GM18507 (cell line): ENCODE measurements around the gene CHRNA10.

Experiments
- DNase-seq: peaks from one replicate; pipeline ENCODE4 v3.0.0; 2011; ENCODE audit warnings: low read depth; ENCODE audit not compliant: insufficient read length; ENCODE audit errors: extremely low spot score
- FAIRE-seq: peaks from 2 replicates; lab custom pipeline; 2011; peaks lifted over from hg19 to GRCh38; lab: Jason Lieb, UNC

The CHRNA10 gene

GRCh38 chr11:3638513-3638912 lies 32.7 kb downstream of the CHRNA10 start:
- no peak for FAIRE-seq

DNA sequence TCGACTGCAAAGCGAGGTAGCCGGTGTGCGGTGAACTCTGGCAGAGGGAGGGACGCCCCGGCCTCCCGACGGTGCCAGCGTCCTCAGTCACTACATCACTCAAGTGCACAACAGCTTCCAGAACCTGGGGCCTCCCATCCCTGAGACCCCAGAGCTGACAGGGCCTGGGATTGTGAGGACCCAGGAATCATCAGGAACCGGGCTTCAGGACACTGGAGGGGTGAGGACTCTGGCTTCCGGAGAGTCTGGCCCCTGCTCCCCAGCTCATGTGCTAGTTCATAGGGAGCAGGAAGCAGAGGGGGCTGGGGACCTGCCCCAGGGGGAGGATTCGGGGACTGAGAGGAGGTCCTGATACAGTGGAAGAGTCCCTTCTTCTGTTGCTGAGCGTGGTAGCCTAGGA lies 34.0 kb downstream of the CHRNA10 start:
- FAIRE-seq (no peak), DNase-seq (no peak)

More at GRCh38 chr11:3638513-3638912, 32.7 kb downstream of the CHRNA10 start:
- no peak for DNase-seq

GRCh38 chr11:3635641-3636375 lies 35.4 kb downstream of the CHRNA10 start:
- FAIRE-seq = no peak
- DNase-seq = no peak

DNA sequence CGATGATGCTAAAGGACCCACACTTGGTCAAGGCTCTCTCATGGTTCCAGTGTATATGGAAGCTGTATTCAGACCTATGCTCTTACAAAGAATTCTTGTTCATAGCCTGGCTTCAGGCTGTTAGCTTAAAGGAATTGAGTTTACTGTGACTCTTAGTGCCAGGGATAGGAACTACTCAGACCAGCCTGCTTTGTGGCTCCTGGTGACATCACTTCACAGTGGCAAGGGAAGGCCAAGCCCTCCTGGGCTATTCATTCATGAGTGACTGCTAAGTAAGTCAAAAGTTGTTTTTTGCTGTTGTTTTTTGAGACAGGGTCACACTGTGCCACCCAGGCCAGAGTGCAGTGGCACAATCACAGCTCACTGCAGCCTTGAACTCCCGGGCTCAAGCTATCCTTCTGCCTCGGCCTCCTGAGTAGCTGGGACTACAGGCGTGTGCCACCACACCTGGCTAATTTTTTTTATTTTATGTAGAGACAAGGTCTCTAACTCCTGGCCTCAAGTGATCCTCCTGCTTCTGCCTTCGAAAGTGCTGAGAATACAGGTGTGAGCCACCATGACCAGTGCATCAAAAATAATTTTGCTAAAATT lies 39.0 kb downstream of the CHRNA10 start:
- FAIRE-seq (no peak), DNase-seq (no peak)

GRCh38 chr11:3631331-3631730 lies 39.9 kb downstream of the CHRNA10 start:
- no peak for DNase-seq
- FAIRE-seq = no peak

- DNase-seq (no peak), FAIRE-seq (no peak)
Observed at GRCh38 chr11:3627291-3627690, 43.9 kb downstream of the CHRNA10 start.

DNA sequence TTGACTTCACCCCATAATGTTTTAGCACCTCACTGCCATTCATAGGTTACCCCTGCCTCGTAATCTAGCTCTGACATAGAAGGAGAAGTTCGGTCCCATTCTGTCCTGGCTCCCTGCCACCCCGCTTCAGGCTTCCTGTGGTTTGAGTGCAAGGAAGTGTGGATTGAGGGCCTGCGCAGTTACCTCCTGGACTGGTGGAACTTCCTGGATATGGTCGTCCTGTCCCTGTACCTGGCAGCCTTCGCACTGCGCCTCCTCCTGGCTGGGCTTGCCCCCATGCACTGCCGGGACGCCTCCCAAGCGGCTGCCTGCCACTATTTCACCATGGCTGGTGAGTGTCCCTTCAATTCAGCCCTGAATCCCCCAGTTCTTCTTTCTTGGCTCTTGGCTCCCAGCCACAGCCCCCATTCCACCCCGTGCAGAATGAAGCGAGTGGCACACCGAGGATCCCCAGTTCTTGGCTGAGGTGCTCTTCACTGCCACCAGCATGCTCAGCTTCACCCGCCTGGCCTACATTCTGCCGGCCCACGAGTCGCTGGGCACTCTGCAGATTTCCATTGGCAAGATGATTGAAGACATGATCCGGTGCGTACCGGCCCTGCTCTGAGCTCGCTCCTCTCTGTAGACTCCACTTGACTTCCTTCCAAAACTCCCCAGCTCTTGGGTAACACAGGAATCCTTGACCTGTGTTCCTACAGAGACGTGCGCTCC lies 44.8 kb downstream of the CHRNA10 start:
- DNase-seq (no peak), FAIRE-seq (no peak)

- no peak for DNase-seq
- no peak for FAIRE-seq
Observed at GRCh38 chr11:3623767-3624458, 47.3 kb downstream of the CHRNA10 start.

- DNase-seq (no peak), FAIRE-seq (no peak)
Observed at GRCh38 chr11:3623121-3623520, 48.1 kb downstream of the CHRNA10 start.

DNA sequence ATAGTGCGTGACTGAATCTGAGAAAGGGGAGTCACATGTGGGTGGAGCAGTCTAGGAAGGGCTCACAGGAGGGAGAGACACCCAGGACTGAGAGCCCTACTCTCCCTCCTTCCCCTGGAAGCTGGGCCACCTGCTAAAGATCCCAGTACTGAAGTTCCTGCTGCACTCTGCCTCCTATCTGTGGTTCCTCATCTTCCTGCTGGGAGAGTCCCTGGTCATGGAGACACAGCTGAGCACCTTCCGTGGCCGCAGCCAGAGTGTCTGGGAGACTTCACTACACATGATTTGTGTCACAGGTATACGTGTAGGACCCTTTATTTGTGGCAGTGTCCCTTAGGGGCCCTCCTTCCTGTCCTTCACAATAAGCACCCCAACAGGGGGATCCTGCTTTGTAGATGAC lies 48.7 kb downstream of the CHRNA10 start:
- DNase-seq = no peak
- FAIRE-seq = no peak

- no peak for DNase-seq
- no peak for FAIRE-seq
Observed at GRCh38 chr11:3617990-3618389, 53.2 kb downstream of the CHRNA10 start.

- no peak for DNase-seq
- no peak for FAIRE-seq
Observed at GRCh38 chr11:3616721-3617460, 54.3 kb downstream of the CHRNA10 start.

GRCh38 chr11:3615998-3616397 lies 55.2 kb downstream of the CHRNA10 start:
- DNase-seq (no peak), FAIRE-seq (no peak)
